Caco-2 (cell line): ENCODE results near the gene ARSB. TPM values are rescaled to one million over a fixed set of nuclear protein-coding genes. Genes with fewer than 3 reads are reported as not detected.

Experiments
- Bru-seq: library from RNA; stranded (reverse); fragments of 400-500 nt; gene quantifications from one replicate; lab custom pipeline; 2021; lab: Mats Ljungman, UMichigan
- BruChase-seq, 2 experiments: library from RNA; stranded (reverse); fragments of 400-500 nt; gene quantifications; one replicate each; lab custom pipeline; 2021; lab: Mats Ljungman, UMichigan
- BruUV-seq: library from RNA; stranded (reverse); fragments of 400-500 nt; replicated peaks from 2 replicates; lab custom pipeline; 2021; lab: Mats Ljungman, UMichigan
- CTCF ChIA-PET: fragments of 300-600 bp; sonication (Branson Sonifier 250); formaldehyde crosslinking; loops from one replicate; lab custom pipeline; 2022; ENCODE audit warnings: antibody characterized with exemption; lab: Charles Lee
- POLR2A ChIA-PET: fragments of 300-600 bp; sonication (Branson Sonifier 250); formaldehyde crosslinking; loops from one replicate; lab custom pipeline; 2022; ENCODE audit warnings: antibody characterized with exemption; lab: Charles Lee
- DNase-seq, 2 experiments: peaks; one replicate each; pipeline versions ENCODE4 v3.0.0 to v3.0.0-alpha.2; 2020 to 2022
- H3K27me3 ChIP-seq: replicated peaks from 2 replicates; pipeline ENCODE4 v1.6.0; 2011; ENCODE audit warnings: low read length; ENCODE audit not compliant: control insufficient read depth, insufficient read depth
- H3K36me3 ChIP-seq: 2 replicates; pipeline ENCODE4 v1.5.1; 2011; ENCODE audit warnings: low read length; ENCODE audit not compliant: control insufficient read depth, insufficient read depth
- H3K4me1 ChIP-seq: fragments of 250-450 bp; sonication (Bioruptor Pico); 2 replicates; pipeline ENCODE4 v1.5.1; 2020; ENCODE audit warnings: mild to moderate bottlenecking
- H3K4me3 ChIP-seq: 2 replicates; pipeline ENCODE4 v1.5.1; 2011; ENCODE audit warnings: low read depth, mild to moderate bottlenecking, control low read depth, low read length
- H3K9me3 ChIP-seq: fragments of 250-450 bp; sonication (Bioruptor Pico); 2 replicates; pipeline ENCODE4 v1.5.1; 2020; ENCODE audit warnings: mild to moderate bottlenecking, moderate library complexity
- H3K27ac Mint-ChIP-seq: one replicate; pipeline ENCODE4 v1.8.0; 2022; ENCODE audit warnings: mixed read lengths; ENCODE audit not compliant: unreplicated experiment
- H3K27me3 Mint-ChIP-seq: one replicate; pipeline ENCODE4 v1.8.0; 2022; ENCODE audit warnings: mixed read lengths; ENCODE audit not compliant: insufficient read depth, unreplicated experiment
- H3K36me3 Mint-ChIP-seq: one replicate; pipeline ENCODE4 v1.8.0; 2022; ENCODE audit warnings: mild to moderate bottlenecking, mixed read lengths; ENCODE audit not compliant: insufficient read depth, unreplicated experiment
- H3K4me1 Mint-ChIP-seq: one replicate; pipeline ENCODE4 v1.8.0; 2022; ENCODE audit warnings: low read depth, mixed read lengths; ENCODE audit not compliant: unreplicated experiment
- H3K4me3 Mint-ChIP-seq: one replicate; pipeline ENCODE4 v1.8.0; 2022; ENCODE audit warnings: mild to moderate bottlenecking, moderate library complexity, mixed read lengths; ENCODE audit not compliant: unreplicated experiment
- H3K9me3 Mint-ChIP-seq: one replicate; pipeline ENCODE4 v1.8.0; 2022; ENCODE audit warnings: mixed read lengths; ENCODE audit not compliant: unreplicated experiment
- CTCF ChIP-seq, 2 experiments: fragments of 200-600 bp in 1 of 2; IDR thresholded peaks; 1 replicate in 1 of 2; 2 replicates in 1 of 2; pipeline versions ENCODE4 v1.5.1 to v1.8.0; 2011 to 2022; ENCODE audit warnings: antibody characterized with exemption in 1 of 2, control low read depth in 1 of 2, inconsistent platforms in 1 of 2, low read depth in 1 of 2, low read length in 1 of 2, mild to moderate bottlenecking in 1 of 2, moderate library complexity in 1 of 2; ENCODE audit not compliant: insufficient read depth in 1 of 2, severe bottlenecking in 1 of 2, unreplicated experiment in 1 of 2
- intact Hi-C: fragments of 100-400 bp; cut with micrococcal nuclease; formaldehyde crosslinking; loops from one replicate; pipeline ENCODE4 v1.10.0; 2022; ENCODE audit not compliant: unreplicated experiment
- long read RNA-seq: library from polyadenylated mRNA; stranded (forward); transcript quantifications from one replicate; pipeline ENCODE4 v2.0.0, GENCODE V29; 2022
- total RNA-seq: library from RNA; stranded (reverse); gene quantifications from 2 replicates; pipeline ENCODE4 v1.2.3, GENCODE V29; 2022

Gene ARSB
- 17.4 and 17.9 TPM in 2 replicates for total RNA-seq
- Bru-seq, nascent RNA = percentile 53 among the genes with signal in this experiment
- BruChase-seq, experiment 1, labeled RNA remaining after a 2-hour chase = percentile 50 among the genes with signal in this experiment
- BruChase-seq, experiment 2, labeled RNA remaining after a 6-hour chase = percentile 55 among the genes with signal in this experiment
- long read RNA-seq, full-length matches to known transcripts = 10 of 31 reads
- long read RNA-seq, partial matches to known transcripts = 11 of 31 reads
- long read RNA-seq, other reads (novel, unspliced or antisense) = 10 of 31 reads

- H3K36me3 Mint-ChIP-seq = no peaks in the 10 kb centered on the region
- peak within 1 kb of the TSS; percentile 84 for H3K27ac Mint-ChIP-seq
- intact Hi-C loops = no loop called here
- TSS peak; percentile 9 for BruUV-seq
- H3K4me1 Mint-ChIP-seq = peaks cover 11% of the 10 kb centered on the region
- no peaks in the 10 kb centered on the region for H3K27me3 Mint-ChIP-seq
- H3K27me3 ChIP-seq = no peaks in the 10 kb centered on the region
- H3K4me3 Mint-ChIP-seq = peak within 1 kb of the TSS; percentile 83
- ChIA-PET CTCF (interaction anchor here (0.6 to 1.9 kb wide), 9 partner anchors 14 to 149 kb away, joined by 3 to 7 read pairs (median 4); no protein-coding TSS in a partner anchor), POLR2A (interaction anchor here (0.6 to 1.2 kb wide), 3 partner anchors 58 to 560 kb away, joined by 3 to 8 read pairs (median 3); partner anchors contain the start of gene HOMER1)
- no peak for TF ChIP-seq CTCF (IDR thresholded peaks at IDR 0.05; ENCODE audit: insufficient read depth in 1 of 2, low read depth in 1 of 2, low read length in 1 of 2, severe bottlenecking in 1 of 2, unreplicated experiment in 1 of 2)
- H3K4me1 ChIP-seq = peaks cover 20% of the 10 kb centered on the region
- H3K9me3 Mint-ChIP-seq = no peaks in the 10 kb centered on the region
- H3K36me3 ChIP-seq = no peaks in the 10 kb centered on the region
- H3K4me3 ChIP-seq = peak within 1 kb of the TSS; percentile 86
- no peak for DNase-seq
- no peaks in the 10 kb centered on the region for H3K9me3 ChIP-seq
Measured at GRCh38 chr5:78985116-78985724, at the start of gene ARSB. TSS of gene ARSB (minus strand) at chr5:78985310. CDS start at chr5:78985248, 62 bp downstream.

GRCh38 chr5:79032782-79033181, 47.7 kb upstream of the ARSB start:
- no TSS peak for BruUV-seq
- no peak overlapping the region for H3K4me3 ChIP-seq
- intact Hi-C loops = no loop called here
- no peak overlapping the region for H3K4me3 Mint-ChIP-seq
- CTCF ChIA-PET = no interaction called here
- no peaks in the 10 kb centered on the region for H3K36me3 ChIP-seq
- no peak for DNase-seq
- POLR2A ChIA-PET = no interaction called here
- no peak for TF ChIP-seq CTCF (IDR thresholded peaks at IDR 0.05; ENCODE audit: insufficient read depth in 1 of 2, low read depth in 1 of 2, low read length in 1 of 2, severe bottlenecking in 1 of 2, unreplicated experiment in 1 of 2)
- H3K4me1 Mint-ChIP-seq = no peaks in the 10 kb centered on the region
- H3K9me3 Mint-ChIP-seq = no peaks in the 10 kb centered on the region
- H3K27me3 ChIP-seq = no peaks in the 10 kb centered on the region
- no peaks in the 10 kb centered on the region for H3K4me1 ChIP-seq
- H3K9me3 ChIP-seq = no peaks in the 10 kb centered on the region
- no peak overlapping the region for H3K27ac Mint-ChIP-seq
- H3K36me3 Mint-ChIP-seq = no peaks in the 10 kb centered on the region
- H3K27me3 Mint-ChIP-seq = no peaks in the 10 kb centered on the region

GRCh38 chr5:79032031-79032695, 47.1 kb upstream of the ARSB start:
- Histone ChIP-seq H3K27me3 (no peaks in the 10 kb centered on the region), H3K4me3 (no peak overlapping the region), H3K9me3 (no peaks in the 10 kb centered on the region), H3K36me3 (no peaks in the 10 kb centered on the region), H3K4me1 (no peaks in the 10 kb centered on the region)
- Mint-ChIP-seq H3K4me1 (no peaks in the 10 kb centered on the region), H3K4me3 (no peak overlapping the region), H3K36me3 (no peaks in the 10 kb centered on the region), H3K27ac (no peak overlapping the region), H3K9me3 (no peaks in the 10 kb centered on the region), H3K27me3 (no peaks in the 10 kb centered on the region)
- DNase-seq = no peak
- no peak for TF ChIP-seq CTCF (IDR thresholded peaks at IDR 0.05; ENCODE audit: insufficient read depth in 1 of 2, low read depth in 1 of 2, low read length in 1 of 2, severe bottlenecking in 1 of 2, unreplicated experiment in 1 of 2)
- ChIA-PET POLR2A (no interaction called here), CTCF (no interaction called here)
- intact Hi-C loops = no loop called here
- no TSS peak for BruUV-seq
